ENCODE results near the gene GALNS. TPM values are rescaled to one million over a fixed set of nuclear protein-coding genes. Genes with fewer than 3 reads are reported as not detected.
"Not testable (repeated sequence)": the region's sequence is repeated elsewhere in the genome, so short reads cannot be mapped to it uniquely, and the experiment has no call there.

Gene GALNS
- total and polyA plus RNA-seq, 4 donors, result 9.3 to 44.1 (median 28.9) TPM

GRCh38 chr16:88830783-88831182, 26.0 kb downstream of the GALNS start:
- Histone ChIP-seq H3K27me3 (ENCODE audit: control insufficient read depth in 1 of 2, insufficient read depth in 2 of 2, low read length in 1 of 2) (no peaks in the 10 kb centered on the region), H3K4me3 (ENCODE audit: low read length in 2 of 2) (no peak overlapping the region), H3K27ac (ENCODE audit: low read depth in 1 of 2, low read length in 2 of 2) (no peak overlapping the region), H3K36me3 (ENCODE audit: control insufficient read depth in 1 of 2, insufficient read depth in 2 of 2, low read length in 1 of 2) (peaks cover 0 to 4% of the 10 kb centered on the region in 2 donors), H3K9me3 (ENCODE audit: control insufficient read depth, low read length) (no peaks in the 10 kb centered on the region), H3K4me1 (ENCODE audit: control insufficient read depth in 1 of 2, insufficient read depth in 2 of 2, low read length in 2 of 2) (no peaks in the 10 kb centered on the region)
- DNase-seq (no peak), ATAC-seq (ENCODE audit: low FRiP score) (no peak)
- 93 to 94% methylated on average over 14 of the region's 14 CpGs for WGBS, 2 donors
- intact Hi-C loops (cut with DNase I), result no loop called here

DNA sequence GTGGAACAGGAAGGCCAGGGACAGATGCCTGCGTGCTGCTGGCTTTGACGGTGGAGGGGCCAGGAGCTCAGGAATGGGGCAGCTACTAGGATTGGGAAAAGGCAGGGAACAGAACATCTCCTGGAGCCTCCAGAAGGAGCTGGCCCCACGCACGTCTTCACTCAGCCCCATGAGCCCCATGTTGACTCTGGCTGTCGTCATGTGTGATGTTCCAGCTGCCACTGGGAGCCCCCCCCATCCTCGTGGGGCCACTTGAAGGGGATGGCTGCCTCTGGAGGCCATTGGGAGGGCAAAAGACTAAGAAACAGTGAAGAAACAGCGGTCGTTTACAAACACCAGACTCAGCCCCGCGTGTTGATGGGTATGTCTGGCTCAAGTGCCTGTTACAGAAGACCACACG, 26.5 kb downstream of the GALNS start:
- H3K27ac ChIP-seq (ENCODE audit: low read depth in 1 of 2, low read length in 2 of 2), result no peak overlapping the region
- H3K36me3 ChIP-seq (ENCODE audit: control insufficient read depth in 1 of 2, insufficient read depth in 2 of 2, low read length in 1 of 2), result peaks cover 0 to 5% of the 10 kb centered on the region in 2 donors
- ATAC-seq (ENCODE audit: low FRiP score), result no peak

DNA sequence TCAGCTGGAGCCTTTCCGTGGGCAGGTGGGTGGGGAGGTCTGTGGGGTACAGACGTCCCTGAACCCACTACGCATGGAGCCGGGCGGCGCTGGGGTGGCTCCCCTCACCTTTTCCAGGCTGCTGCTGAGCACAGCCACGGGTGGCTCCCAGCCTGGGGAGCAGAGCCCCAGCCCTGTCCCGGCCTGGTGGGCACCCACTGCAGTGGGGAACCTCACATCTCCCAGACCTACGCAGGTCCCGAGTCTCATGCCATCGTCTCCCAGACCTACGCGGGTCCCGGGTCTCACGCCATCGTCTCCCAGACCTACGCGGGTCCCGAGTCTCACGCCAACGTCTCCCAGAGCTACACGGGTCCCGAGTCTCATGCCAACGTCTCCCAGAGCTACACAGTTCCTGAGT, 28.0 kb downstream of the GALNS start:
- H3K27me3 ChIP-seq (ENCODE audit: control insufficient read depth in 1 of 2, insufficient read depth in 2 of 2, low read length in 1 of 2), result no peaks in the 10 kb centered on the region
- no peak overlapping the region for H3K27ac ChIP-seq (ENCODE audit: low read depth in 1 of 2, low read length in 2 of 2)
- H3K4me1 ChIP-seq (ENCODE audit: control insufficient read depth in 1 of 2, insufficient read depth in 2 of 2, low read length in 2 of 2), result no peaks in the 10 kb centered on the region
- peaks cover 0 to 5% of the 10 kb centered on the region in 2 donors for H3K36me3 ChIP-seq (ENCODE audit: control insufficient read depth in 1 of 2, insufficient read depth in 2 of 2, low read length in 1 of 2)
- no peak for ATAC-seq (ENCODE audit: low FRiP score)
- 43 to 69% methylated on average over 24 of the region's 24 CpGs for WGBS, 2 donors
- H3K9me3 ChIP-seq (ENCODE audit: control insufficient read depth, low read length), result no peaks in the 10 kb centered on the region
- intact Hi-C loops (cut with DNase I), result no loop called here
- DNase-seq, result peak in 1 of 2 donors; percentile 42
- no peak overlapping the region for H3K4me3 ChIP-seq (ENCODE audit: low read length in 2 of 2)

More for the DNA sequence above, 26.5 kb downstream of the GALNS start:
- no peaks in the 10 kb centered on the region for H3K27me3 ChIP-seq (ENCODE audit: control insufficient read depth in 1 of 2, insufficient read depth in 2 of 2, low read length in 1 of 2)
- H3K4me1 ChIP-seq (ENCODE audit: control insufficient read depth in 1 of 2, insufficient read depth in 2 of 2, low read length in 2 of 2), result no peaks in the 10 kb centered on the region
- no peaks in the 10 kb centered on the region for H3K9me3 ChIP-seq (ENCODE audit: control insufficient read depth, low read length)
- no peak overlapping the region for H3K4me3 ChIP-seq (ENCODE audit: low read length in 2 of 2)
- intact Hi-C loops (cut with DNase I), result no loop called here
- WGBS, 2 donors, result 65 to 67% methylated on average over 11 of the region's 11 CpGs
- no peak for DNase-seq

GRCh38 chr16:88827727-88828126, 29.0 kb downstream of the GALNS start:
- Histone ChIP-seq H3K9me3 (ENCODE audit: control insufficient read depth, low read length) (no peaks in the 10 kb centered on the region), H3K4me3 (ENCODE audit: low read length in 2 of 2) (no peak overlapping the region), H3K4me1 (ENCODE audit: control insufficient read depth in 1 of 2, insufficient read depth in 2 of 2, low read length in 2 of 2) (no peaks in the 10 kb centered on the region), H3K27ac (ENCODE audit: low read depth in 1 of 2, low read length in 2 of 2) (no peak overlapping the region), H3K36me3 (ENCODE audit: control insufficient read depth in 1 of 2, insufficient read depth in 2 of 2, low read length in 1 of 2) (peaks cover 0 to 5% of the 10 kb centered on the region in 2 donors), H3K27me3 (ENCODE audit: control insufficient read depth in 1 of 2, insufficient read depth in 2 of 2, low read length in 1 of 2) (no peaks in the 10 kb centered on the region)
- WGBS, 2 donors, result 90 to 92% methylated on average over 21 of the region's 21 CpGs
- peak in 1 of 2 donors; percentile 34 for DNase-seq
- intact Hi-C loops (cut with DNase I), result no loop called here
- no peak for ATAC-seq (ENCODE audit: low FRiP score)

DNA sequence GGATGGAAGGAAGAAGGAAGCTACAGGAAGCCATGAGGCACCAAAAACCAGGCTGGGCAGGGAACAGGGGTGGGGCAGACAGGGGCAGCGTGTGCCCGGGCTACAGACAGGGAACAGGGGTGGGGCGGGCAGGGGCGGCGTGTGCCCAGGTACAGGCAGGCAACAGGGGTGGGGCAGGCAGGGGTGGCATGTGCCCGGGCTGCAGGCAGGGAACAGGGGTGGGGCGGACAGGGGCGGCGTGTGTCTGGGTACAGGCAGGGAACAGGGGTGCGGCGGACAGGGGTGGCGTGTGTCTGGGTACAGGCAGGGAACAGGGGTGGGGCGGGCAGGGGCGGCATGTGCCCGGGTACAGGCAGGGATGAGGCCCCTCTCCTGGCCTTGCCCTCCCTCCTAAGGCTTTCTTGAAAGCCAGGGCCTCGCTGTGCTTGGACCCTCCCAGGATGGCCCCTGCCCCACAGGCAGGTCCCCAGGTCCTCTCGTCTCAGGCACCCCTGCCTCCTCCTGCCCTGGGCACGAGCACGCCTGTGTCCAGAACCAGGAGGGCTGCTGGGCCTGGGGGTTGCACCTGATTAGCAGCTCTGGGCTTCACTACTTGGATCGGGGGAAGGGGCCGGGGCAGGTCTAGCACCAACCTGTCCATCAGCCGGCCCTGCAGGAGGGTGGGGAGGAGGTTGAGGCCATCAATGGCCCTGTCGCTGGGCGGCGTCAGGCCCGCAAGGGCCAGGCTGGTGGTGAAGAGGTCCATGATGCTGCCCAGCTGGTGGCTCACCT, 30.5 kb downstream of the GALNS start:
- WGBS, 2 donors, result 92% methylated on average over 14 to 26 of the region's 26 CpGs
- Histone ChIP-seq H3K9me3 (ENCODE audit: control insufficient read depth, low read length) (no peaks in the 10 kb centered on the region), H3K4me1 (ENCODE audit: control insufficient read depth in 1 of 2, insufficient read depth in 2 of 2, low read length in 2 of 2) (no peaks in the 10 kb centered on the region), H3K27ac (ENCODE audit: low read depth in 1 of 2, low read length in 2 of 2) (no peak overlapping the region), H3K36me3 (ENCODE audit: control insufficient read depth in 1 of 2, insufficient read depth in 2 of 2, low read length in 1 of 2) (peaks cover 0 to 5% of the 10 kb centered on the region in 2 donors), H3K27me3 (ENCODE audit: control insufficient read depth in 1 of 2, insufficient read depth in 2 of 2, low read length in 1 of 2) (no peaks in the 10 kb centered on the region), H3K4me3 (ENCODE audit: low read length in 2 of 2) (no peak overlapping the region)
- DNase-seq, result no peak
- intact Hi-C loops (cut with DNase I), result no loop called here
- ATAC-seq (ENCODE audit: low FRiP score), result no peak

- H3K27me3 ChIP-seq (ENCODE audit: control insufficient read depth in 1 of 2, insufficient read depth in 2 of 2, low read length in 1 of 2), result no peaks in the 10 kb centered on the region
- H3K4me1 ChIP-seq (ENCODE audit: control insufficient read depth in 1 of 2, insufficient read depth in 2 of 2, low read length in 2 of 2), result no peaks in the 10 kb centered on the region
- ATAC-seq (ENCODE audit: low FRiP score), result no peak
- H3K9me3 ChIP-seq (ENCODE audit: control insufficient read depth, low read length), result no peaks in the 10 kb centered on the region
- intact Hi-C loops (cut with DNase I), result no loop called here
- no peak overlapping the region for H3K27ac ChIP-seq (ENCODE audit: low read depth in 1 of 2, low read length in 2 of 2)
- no peak overlapping the region for H3K4me3 ChIP-seq (ENCODE audit: low read length in 2 of 2)
- 97 to 99% methylated on average over 11 to 12 of the region's 12 CpGs for WGBS, 2 donors
- no peak for DNase-seq
- peaks cover 0 to 5% of the 10 kb centered on the region in 2 donors for H3K36me3 ChIP-seq (ENCODE audit: control insufficient read depth in 1 of 2, insufficient read depth in 2 of 2, low read length in 1 of 2)
These were observed 31.6 kb downstream of the GALNS start for GRCh38 chr16:88825146-88825545.

DNA sequence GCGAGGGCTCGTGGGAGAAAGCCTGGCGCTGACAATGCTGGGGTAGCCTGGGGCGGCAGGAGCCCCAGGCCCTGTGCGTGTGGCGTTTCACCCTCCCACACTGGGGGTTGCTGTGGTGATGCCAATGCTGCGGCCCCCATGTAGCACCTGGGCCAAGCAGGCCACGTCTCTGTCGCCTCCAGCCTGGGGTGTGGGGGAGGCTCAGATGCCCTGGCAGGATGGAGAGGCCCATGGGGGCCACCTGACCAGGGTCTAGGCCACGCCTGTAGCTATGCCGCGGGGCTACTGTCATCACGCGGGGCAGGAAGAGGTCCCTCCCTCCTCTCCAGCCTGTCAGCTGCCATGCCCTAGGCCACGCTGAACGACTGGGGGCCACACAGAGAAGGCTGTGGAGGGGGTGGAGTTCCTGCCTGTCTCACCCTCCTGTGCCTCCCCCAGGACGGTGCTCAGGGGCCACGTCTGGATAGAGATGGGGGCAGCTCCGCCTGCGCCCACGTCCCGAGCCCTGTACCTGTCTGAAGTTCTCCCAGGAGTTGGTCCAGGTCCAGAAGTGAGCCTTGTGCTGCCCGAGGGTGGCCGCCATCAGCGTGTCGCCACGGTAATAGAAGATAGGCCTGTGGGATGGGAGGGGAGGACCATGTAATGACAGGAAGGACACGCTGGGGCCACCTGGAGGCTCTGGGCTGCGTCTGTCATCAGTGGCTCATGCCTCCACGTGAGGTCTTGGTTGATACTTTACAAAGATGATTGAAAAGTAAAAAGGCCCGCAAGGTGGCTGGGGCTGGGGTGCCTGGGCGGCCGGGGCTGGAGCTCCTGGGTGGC, 32.3 kb downstream of the GALNS start:
- WGBS, 2 donors, result 89 to 92% methylated on average over 33 of the region's 33 CpGs
- no peak for ATAC-seq (ENCODE audit: low FRiP score)
- H3K36me3 ChIP-seq (ENCODE audit: control insufficient read depth in 1 of 2, insufficient read depth in 2 of 2, low read length in 1 of 2), result peaks cover 0 to 5% of the 10 kb centered on the region in 2 donors

DNA sequence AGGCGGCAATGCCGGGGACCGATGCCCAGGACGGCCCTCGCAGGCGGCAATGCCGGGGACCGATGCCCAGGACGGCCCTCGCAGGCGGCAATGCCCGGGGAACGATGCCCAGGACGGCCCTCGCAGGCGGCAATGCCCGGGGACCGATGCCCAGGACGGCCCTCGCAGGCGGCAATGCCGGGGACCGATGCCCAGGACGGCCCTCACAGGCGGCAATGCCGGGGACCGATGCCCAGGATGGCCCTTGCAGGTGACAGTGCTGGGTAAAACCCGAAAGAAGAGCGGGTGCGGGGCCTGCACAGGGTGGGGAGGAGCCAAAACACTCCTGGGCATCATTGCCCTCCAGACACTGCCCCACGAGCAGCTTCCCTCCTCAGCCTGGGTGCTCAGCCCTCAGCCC, 33.1 kb downstream of the GALNS start:
- H3K27ac ChIP-seq (ENCODE audit: low read depth in 1 of 2, low read length in 2 of 2); H3K4me1 ChIP-seq (ENCODE audit: control insufficient read depth in 1 of 2, insufficient read depth in 2 of 2, low read length in 2 of 2); H3K36me3 ChIP-seq (ENCODE audit: control insufficient read depth in 1 of 2, insufficient read depth in 2 of 2, low read length in 1 of 2); H3K27me3 ChIP-seq (ENCODE audit: control insufficient read depth in 1 of 2, insufficient read depth in 2 of 2, low read length in 1 of 2); H3K9me3 ChIP-seq (ENCODE audit: control insufficient read depth, low read length); ATAC-seq (ENCODE audit: low FRiP score); DNase-seq; H3K4me3 ChIP-seq (ENCODE audit: low read length in 2 of 2); intact Hi-C loops (cut with DNase I): not testable (repeated sequence)
- WGBS, 2 donors, result 95 to 97% methylated on average over 23 to 30 of the region's 31 CpGs

More for the DNA sequence above, 32.3 kb downstream of the GALNS start:
- no peak overlapping the region for H3K4me3 ChIP-seq (ENCODE audit: low read length in 2 of 2)
- H3K9me3 ChIP-seq (ENCODE audit: control insufficient read depth, low read length), result no peaks in the 10 kb centered on the region
- no peak overlapping the region for H3K27ac ChIP-seq (ENCODE audit: low read depth in 1 of 2, low read length in 2 of 2)
- intact Hi-C loops (cut with DNase I), result no loop called here
- H3K4me1 ChIP-seq (ENCODE audit: control insufficient read depth in 1 of 2, insufficient read depth in 2 of 2, low read length in 2 of 2), result no peaks in the 10 kb centered on the region
- no peaks in the 10 kb centered on the region for H3K27me3 ChIP-seq (ENCODE audit: control insufficient read depth in 1 of 2, insufficient read depth in 2 of 2, low read length in 1 of 2)
- DNase-seq, result no peak
